OCI-LY1 (cell line): Measurements from ENCODE around the gene FHIT.
"Not testable (repeated sequence)": the region's sequence is repeated elsewhere in the genome, so short reads cannot be mapped to it uniquely, and the experiment has no call there.

Experiments used
- H2AFZ ChIP-seq: fragments of 200-600 bp; sonication (generic), shearing (Covaris generic); 2 replicates; pipeline ENCODE4 v1.6.0; 2014; ENCODE audit warnings: antibody characterized with exemption, mild to moderate bottlenecking, low read length
- H3F3A ChIP-seq: fragments of 200-600 bp; sonication (generic), shearing (Covaris generic); 2 replicates; pipeline ENCODE4 v1.6.0; 2014; ENCODE audit warnings: mild to moderate bottlenecking, antibody characterized with exemption, low read length, moderate library complexity; ENCODE audit not compliant: insufficient read depth
- H3K27ac ChIP-seq: fragments of 200-600 bp; sonication (generic); 2 replicates; pipeline ENCODE4 v1.5.1; 2014; ENCODE audit warnings: low read length, mixed run types, mild to moderate bottlenecking, low read depth; ENCODE audit not compliant: poor library complexity, severe bottlenecking
- H3K27me3 ChIP-seq: fragments of 200-600 bp; sonication (generic); 2 replicates; pipeline ENCODE4 v1.6.0; 2014; ENCODE audit warnings: antibody characterized with exemption, mild to moderate bottlenecking, low read length, moderate library complexity; ENCODE audit not compliant: insufficient read depth
- H3K36me3 ChIP-seq: fragments of 200-600 bp; sonication (generic); 2 replicates; pipeline ENCODE4 v1.6.1; 2014; ENCODE audit warnings: mild to moderate bottlenecking, antibody characterized with exemption, low read length, moderate library complexity, mixed read lengths; ENCODE audit not compliant: insufficient read depth
- H3K4me1 ChIP-seq: fragments of 200-600 bp; sonication (generic); 2 replicates; pipeline ENCODE4 v1.5.1; 2014; ENCODE audit warnings: mild to moderate bottlenecking, low read length, moderate library complexity; ENCODE audit not compliant: insufficient read depth, severe bottlenecking
- H3K4me2 ChIP-seq: fragments of 200-600 bp; sonication (generic), shearing (Covaris generic); 2 replicates; pipeline ENCODE4 v1.6.1; 2014; ENCODE audit warnings: low read length
- H3K4me3 ChIP-seq: fragments of 200-600 bp; sonication (generic); 2 replicates; pipeline ENCODE4 v1.5.1; 2014; ENCODE audit warnings: low read length, low read depth, mild to moderate bottlenecking, mixed read lengths; ENCODE audit not compliant: poor library complexity, severe bottlenecking
- H3K79me2 ChIP-seq: fragments of 200-600 bp; shearing (Covaris generic); 2 replicates; pipeline ENCODE4 v1.6.1; 2016; ENCODE audit warnings: mixed run types, low read length, mixed read lengths; ENCODE audit not compliant: insufficient read depth
- H3K9ac ChIP-seq: fragments of 200-600 bp; sonication (generic), shearing (Covaris generic); 2 replicates; pipeline ENCODE4 v1.6.1; 2014; ENCODE audit warnings: mild to moderate bottlenecking, low read length, mixed read lengths
- H3K9me2 ChIP-seq: fragments of 200-600 bp; sonication (generic), shearing (Covaris generic); 2 replicates; pipeline ENCODE4 v1.6.1; 2014; ENCODE audit warnings: low read depth, mild to moderate bottlenecking, low read length, mixed read lengths
- H3K9me3 ChIP-seq: fragments of 200-600 bp; shearing (Covaris generic); 2 replicates; pipeline ENCODE4 v1.6.1; 2014; ENCODE audit warnings: low read length, mixed read lengths
- H4K20me1 ChIP-seq: fragments of 200-600 bp; sonication (generic), shearing (Covaris generic); 2 replicates; pipeline ENCODE4 v1.6.0; 2016; ENCODE audit warnings: mild to moderate bottlenecking, low read length; ENCODE audit not compliant: insufficient read depth
- EZH2 ChIP-seq: fragments of 200-600 bp; sonication (generic), shearing (Covaris generic); IDR thresholded peaks from 2 replicates; pipeline ENCODE4 v1.8.0; 2017; ENCODE audit warnings: borderline replicate concordance, mixed run types, mild to moderate bottlenecking, antibody characterized with exemption, low read length, moderate library complexity, mixed read lengths
- TF ChIP-seq, protein P1 (sequence below): fragments of 200-600 bp; sonication (generic), shearing (Covaris generic); IDR thresholded peaks from 2 replicates; pipeline ENCODE4 v1.5.1; 2017; ENCODE audit warnings: mild to moderate bottlenecking, antibody characterized with exemption, low read length, moderate library complexity, mixed read lengths

FHIT gene

GRCh38 chr3:61192222-61192621, 59.0 kb downstream of the FHIT start:
- Histone ChIP-seq H3K9ac (no peak overlapping the region), H2AFZ (no peak overlapping the region), H3F3A (no peaks in the 10 kb centered on the region), H3K9me3 (no peaks in the 10 kb centered on the region), H3K4me1 (no peaks in the 10 kb centered on the region), H3K9me2 (no peaks in the 10 kb centered on the region), H3K36me3 (no peaks in the 10 kb centered on the region), H4K20me1 (no peaks in the 10 kb centered on the region), H3K4me3 (no peak overlapping the region), H3K4me2 (no peak overlapping the region), H3K27me3 (no peaks in the 10 kb centered on the region), H3K27ac (no peak overlapping the region), H3K79me2 (no peaks in the 10 kb centered on the region)
- TF ChIP-seq, protein P1, sequence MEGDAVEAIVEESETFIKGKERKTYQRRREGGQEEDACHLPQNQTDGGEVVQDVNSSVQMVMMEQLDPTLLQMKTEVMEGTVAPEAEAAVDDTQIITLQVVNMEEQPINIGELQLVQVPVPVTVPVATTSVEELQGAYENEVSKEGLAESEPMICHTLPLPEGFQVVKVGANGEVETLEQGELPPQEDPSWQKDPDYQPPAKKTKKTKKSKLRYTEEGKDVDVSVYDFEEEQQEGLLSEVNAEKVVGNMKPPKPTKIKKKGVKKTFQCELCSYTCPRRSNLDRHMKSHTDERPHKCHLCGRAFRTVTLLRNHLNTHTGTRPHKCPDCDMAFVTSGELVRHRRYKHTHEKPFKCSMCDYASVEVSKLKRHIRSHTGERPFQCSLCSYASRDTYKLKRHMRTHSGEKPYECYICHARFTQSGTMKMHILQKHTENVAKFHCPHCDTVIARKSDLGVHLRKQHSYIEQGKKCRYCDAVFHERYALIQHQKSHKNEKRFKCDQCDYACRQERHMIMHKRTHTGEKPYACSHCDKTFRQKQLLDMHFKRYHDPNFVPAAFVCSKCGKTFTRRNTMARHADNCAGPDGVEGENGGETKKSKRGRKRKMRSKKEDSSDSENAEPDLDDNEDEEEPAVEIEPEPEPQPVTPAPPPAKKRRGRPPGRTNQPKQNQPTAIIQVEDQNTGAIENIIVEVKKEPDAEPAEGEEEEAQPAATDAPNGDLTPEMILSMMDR, result no peak
- TF ChIP-seq EZH2, result no peak

DNA sequence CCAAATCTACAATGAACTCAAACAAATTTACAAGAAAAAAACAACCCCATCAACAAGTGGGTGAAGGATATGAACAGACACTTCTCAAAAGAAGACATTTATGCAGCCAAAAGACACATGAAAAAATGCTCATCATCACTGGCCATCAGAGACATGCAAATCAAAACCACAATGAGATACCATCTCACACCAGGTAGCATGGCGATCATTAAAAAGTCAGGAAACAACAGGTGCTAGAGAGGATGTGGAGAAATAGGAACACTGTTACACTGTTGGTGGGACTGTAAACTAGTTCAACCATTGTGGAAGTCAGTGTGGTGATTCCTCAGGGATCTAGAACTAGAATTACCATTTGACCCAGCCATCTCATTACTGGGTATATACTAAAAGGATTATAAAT, 61.0 kb downstream of the FHIT start:
- not testable (repeated sequence) for H3K4me1 ChIP-seq, H3K9ac ChIP-seq, H3F3A ChIP-seq, H3K9me3 ChIP-seq, H3K27me3 ChIP-seq, H3K79me2 ChIP-seq, H3K27ac ChIP-seq, H4K20me1 ChIP-seq, H3K4me3 ChIP-seq, H3K9me2 ChIP-seq, H3K4me2 ChIP-seq, H2AFZ ChIP-seq, H3K36me3 ChIP-seq

GRCh38 chr3:61186030-61186429, 65.2 kb downstream of the FHIT start:
- no peaks in the 10 kb centered on the region for H4K20me1 ChIP-seq
- no peak overlapping the region for H3K4me3 ChIP-seq
- H3K4me2 ChIP-seq, result no peak overlapping the region
- no peaks in the 10 kb centered on the region for H3K9me3 ChIP-seq
- H3K27ac ChIP-seq, result no peak overlapping the region
- H3K9ac ChIP-seq, result no peak overlapping the region
- H3K27me3 ChIP-seq, result no peaks in the 10 kb centered on the region
- H3K9me2 ChIP-seq, result no peaks in the 10 kb centered on the region
- H3K79me2 ChIP-seq, result no peaks in the 10 kb centered on the region
- no peaks in the 10 kb centered on the region for H3F3A ChIP-seq
- TF ChIP-seq, protein P1, result no peak
- TF ChIP-seq EZH2, result no peak
- H2AFZ ChIP-seq, result no peak overlapping the region
- H3K4me1 ChIP-seq, result no peaks in the 10 kb centered on the region
- H3K36me3 ChIP-seq, result no peaks in the 10 kb centered on the region

GRCh38 chr3:61184956-61185355, 66.3 kb downstream of the FHIT start:
- Histone ChIP-seq H3K36me3 (no peaks in the 10 kb centered on the region), H3F3A (no peaks in the 10 kb centered on the region), H2AFZ (no peak overlapping the region), H3K9me2 (no peaks in the 10 kb centered on the region), H3K9ac (no peak overlapping the region), H4K20me1 (no peaks in the 10 kb centered on the region), H3K27ac (no peak overlapping the region), H3K4me1 (no peaks in the 10 kb centered on the region), H3K4me3 (no peak overlapping the region), H3K4me2 (no peak overlapping the region), H3K79me2 (no peaks in the 10 kb centered on the region), H3K9me3 (no peaks in the 10 kb centered on the region), H3K27me3 (no peaks in the 10 kb centered on the region)
- TF ChIP-seq EZH2, result no peak
- TF ChIP-seq, protein P1, result no peak
